Activated T-cell treated with anti-CD3 and anti-CD28 coated beads for 24 hours (primary cell): ENCODE data around the gene SERAC1.

Source experiments
- DNase-seq: peaks from one replicate; pipeline ENCODE4 v3.0.0-alpha.2; 2020; ENCODE audit warnings: low read depth

The SERAC1 gene

GRCh38 chr6:158078320-158078719 is 89.7 kb downstream of the SERAC1 start:
- no peak for DNase-seq

GRCh38 chr6:158077676-158078075 is 90.4 kb downstream of the SERAC1 start:
- no peak for DNase-seq

GRCh38 chr6:158076548-158076947 is 91.5 kb downstream of the SERAC1 start:
- DNase-seq, result no peak

- no peak for DNase-seq
Measured at GRCh38 chr6:158073776-158074175, 94.3 kb downstream of the SERAC1 start.

- peak; percentile 55 for DNase-seq
Measured at GRCh38 chr6:158072083-158072721, 95.9 kb downstream of the SERAC1 start.

DNA sequence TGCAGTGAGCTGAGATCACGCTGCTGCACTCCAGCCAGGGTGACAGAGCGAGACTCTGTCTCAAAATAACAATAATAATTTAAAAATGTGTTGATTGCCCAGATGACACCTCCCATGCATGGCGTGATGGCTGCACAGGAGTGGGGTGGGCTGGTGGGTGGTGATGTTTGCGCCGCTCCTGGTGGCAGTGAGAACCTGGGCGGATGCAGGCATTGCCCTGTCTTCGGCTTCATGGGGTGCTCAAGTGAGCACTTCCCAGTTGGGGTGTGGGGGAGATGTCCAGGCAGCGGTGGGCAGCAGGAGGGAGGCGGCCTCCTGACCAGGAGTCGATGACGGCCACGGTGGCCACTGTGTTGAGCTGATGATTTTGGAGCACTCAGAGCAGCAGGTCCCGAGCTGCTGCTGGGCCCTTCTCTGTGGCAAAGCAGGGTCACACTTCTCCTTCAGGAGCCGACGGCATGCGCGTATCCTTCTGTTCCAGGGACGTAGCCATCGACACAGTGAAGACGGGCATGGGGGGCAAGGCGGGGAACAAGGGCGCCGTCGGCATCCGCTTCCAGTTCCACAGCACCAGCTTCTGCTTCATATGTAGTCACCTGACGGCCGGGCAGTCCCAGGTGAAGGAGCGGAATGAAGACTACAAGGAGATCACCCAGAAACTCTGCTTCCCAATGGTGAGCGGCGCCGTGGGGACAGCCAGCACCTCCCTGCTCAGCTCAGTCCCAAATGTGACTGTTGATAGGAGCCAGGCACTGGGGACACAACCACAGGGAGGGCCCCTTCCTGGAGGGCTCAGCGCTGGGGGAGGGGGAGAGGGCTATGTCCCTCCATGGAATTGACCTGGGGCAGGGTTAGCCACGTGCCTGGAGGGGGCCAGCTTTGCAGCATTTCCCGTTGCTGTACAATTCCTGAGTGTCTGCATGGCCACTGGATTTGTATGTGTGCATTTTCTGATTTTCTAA is 96.7 kb downstream of the SERAC1 start:
- no peak for DNase-seq

- no peak for DNase-seq
Measured at GRCh38 chr6:158070513-158070912, 97.5 kb downstream of the SERAC1 start.

GRCh38 chr6:158069800-158070195 is 98.3 kb downstream of the SERAC1 start:
- no peak for DNase-seq

- DNase-seq, result no peak
Measured at GRCh38 chr6:158068893-158069799, 98.9 kb downstream of the SERAC1 start.

GRCh38 chr6:158068156-158068892 is 99.7 kb downstream of the SERAC1 start:
- no peak for DNase-seq

DNA sequence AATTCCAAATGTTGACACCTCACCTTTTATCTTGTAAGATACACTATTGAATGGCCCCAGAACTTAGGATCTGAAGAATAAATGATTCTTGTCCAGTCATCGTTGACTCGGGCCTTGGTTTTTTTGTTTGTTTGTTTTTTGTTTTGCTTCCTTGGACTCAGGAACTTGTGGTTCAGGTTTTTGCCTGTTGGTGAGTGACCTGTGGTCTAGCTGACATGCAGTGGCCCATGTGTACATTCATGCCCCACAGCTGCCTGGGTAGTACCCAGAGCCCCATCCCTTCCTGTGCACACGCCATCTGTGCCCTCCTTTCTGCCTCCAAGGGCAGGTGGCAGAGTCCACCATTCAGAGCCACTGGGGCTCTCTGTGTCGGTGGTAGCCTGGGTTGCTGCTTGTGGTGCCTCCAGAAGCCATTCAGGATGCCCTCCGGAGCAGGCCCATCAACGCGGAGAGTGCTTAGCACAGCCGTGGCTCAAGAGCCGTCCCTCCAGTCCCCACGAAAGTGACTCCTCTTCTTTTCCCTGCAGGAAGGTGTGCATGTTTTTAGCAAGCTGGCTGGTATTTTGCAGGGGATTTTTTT is 100.5 kb downstream of the SERAC1 start:
- no peak for DNase-seq

- DNase-seq, result no peak
Measured at GRCh38 chr6:158066136-158066781, 101.8 kb downstream of the SERAC1 start.

DNA sequence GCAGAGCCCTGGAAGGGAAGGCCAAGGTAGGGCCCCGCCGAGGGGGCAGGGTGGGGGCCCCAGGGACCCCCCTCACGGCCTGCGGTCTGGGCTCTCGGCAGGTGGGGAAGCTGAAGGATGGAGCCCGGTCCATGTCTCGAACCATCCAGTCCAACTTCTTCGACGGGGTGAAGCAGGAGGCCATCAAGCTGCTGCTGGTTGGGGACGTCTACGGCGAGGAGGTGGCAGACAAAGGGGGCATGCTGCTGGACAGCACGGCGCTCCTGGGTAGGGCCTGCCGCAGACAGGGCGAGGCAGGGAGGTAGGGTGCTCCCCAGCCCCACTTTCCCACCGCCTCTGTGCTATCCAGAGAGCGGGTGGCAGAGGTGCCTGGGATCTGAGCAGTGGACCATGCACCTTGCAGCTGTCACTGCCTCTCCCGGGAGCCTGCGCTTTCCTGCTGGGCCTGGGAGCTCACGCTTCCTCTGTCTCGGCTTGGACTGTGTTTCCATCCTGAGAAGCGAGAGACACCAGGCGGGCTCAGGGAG is 103.3 kb downstream of the SERAC1 start:
- no peak for DNase-seq

DNA sequence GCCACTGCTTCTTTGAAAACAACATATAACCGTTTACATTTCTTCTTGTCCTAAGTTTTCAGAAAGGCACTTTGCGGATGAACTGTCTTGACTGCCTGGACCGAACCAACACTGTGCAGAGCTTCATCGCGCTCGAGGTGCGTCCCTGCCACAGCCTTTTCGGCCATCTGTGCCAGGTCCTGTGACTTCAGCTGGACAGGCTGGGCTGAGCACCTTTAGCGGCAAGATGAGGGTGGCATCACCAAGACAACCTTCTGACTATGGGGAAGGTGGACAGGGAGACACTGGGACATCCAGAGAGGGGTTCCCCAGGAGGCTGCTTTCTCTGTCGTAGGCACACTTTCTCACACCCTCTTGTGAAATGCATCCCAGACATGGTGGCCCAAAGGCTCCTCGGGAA is 104.3 kb downstream of the SERAC1 start:
- no peak for DNase-seq

GRCh38 chr6:158061709-158062461 is 106.2 kb downstream of the SERAC1 start:
- no peak for DNase-seq

DNA sequence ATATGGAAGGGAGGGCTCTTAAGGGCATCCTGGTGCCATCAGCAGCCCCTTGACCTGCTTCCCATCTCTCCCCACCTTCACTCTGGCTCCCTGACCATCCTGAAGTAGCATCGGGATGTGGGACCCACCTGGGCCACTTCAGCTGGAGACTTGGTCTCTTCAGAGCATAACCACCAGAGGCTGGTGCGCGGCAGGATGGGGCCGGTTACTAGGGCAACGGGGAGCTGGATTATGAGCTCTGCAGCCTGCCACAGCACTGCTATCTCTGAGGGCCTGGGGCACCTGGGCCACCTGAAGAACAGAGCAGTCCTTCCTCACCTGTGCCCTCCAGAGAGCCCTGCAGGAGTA is 106.7 kb downstream of the SERAC1 start:
- no peak for DNase-seq

DNA sequence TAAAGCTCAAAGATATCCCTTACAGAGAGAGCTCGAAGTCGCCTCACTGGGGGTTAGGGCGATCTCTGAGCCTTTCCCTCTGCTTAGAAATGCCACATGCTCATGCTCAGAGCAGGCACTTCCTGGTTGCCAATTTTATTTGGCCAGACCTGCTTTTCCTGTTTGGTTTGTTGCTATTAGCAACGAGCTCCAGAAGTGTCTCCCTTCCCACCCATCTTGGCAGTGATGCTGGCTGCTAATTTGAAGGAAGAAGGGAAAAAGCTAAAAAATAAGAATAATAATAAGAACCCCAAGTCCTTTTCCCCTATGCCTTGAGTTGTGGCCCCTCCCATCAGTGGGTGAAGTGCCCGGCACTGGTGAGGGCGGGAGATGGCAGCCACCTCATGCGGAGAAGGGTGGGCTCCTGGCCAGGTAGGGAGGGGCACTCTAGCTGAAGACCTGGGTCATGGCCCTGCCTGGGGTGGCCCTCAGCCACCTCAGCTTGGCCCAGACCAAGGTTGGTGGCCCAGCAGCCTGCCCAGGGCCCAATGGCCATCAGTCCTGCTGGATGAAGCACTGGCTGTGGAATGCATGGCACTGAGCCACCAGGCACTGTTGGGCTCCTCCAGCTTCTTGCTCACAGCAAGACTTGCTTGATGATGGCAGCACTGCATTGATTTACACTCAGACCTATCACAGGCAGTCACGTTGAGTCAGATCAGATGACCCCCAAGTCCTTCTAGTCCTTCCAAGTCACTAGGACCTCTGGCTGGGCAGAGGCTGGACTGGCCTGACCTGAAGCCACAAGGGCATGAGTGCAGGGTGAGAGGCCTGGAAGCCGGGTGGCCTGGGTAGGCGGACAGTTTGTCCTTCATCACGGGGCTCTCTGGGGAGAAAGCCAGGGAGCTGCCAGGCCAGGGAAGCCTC is 107.4 kb downstream of the SERAC1 start:
- DNase-seq, result no peak
